NCI-H187 (cell line): ENCODE measurements around the gene LIX1.

Experiments used
- DNase-seq, 2 experiments: peaks; one replicate each; lab custom pipeline; 2025; lab: John Stamatoyannopoulos, UW

LIX1 gene

GRCh38 chr5:97074859-97075489, 67.4 kb downstream of the LIX1 start:
- no peak for DNase-seq

- DNase-seq = no peak
These were observed 69.0 kb downstream of the LIX1 start for GRCh38 chr5:97073420-97073819.

GRCh38 chr5:97072696-97073095, 69.7 kb downstream of the LIX1 start:
- no peak for DNase-seq

- no peak for DNase-seq
These were observed 70.4 kb downstream of the LIX1 start for GRCh38 chr5:97071993-97072392.

- no peak for DNase-seq
These were observed 71.3 kb downstream of the LIX1 start for GRCh38 chr5:97071101-97071500.

GRCh38 chr5:97070234-97070633, 72.2 kb downstream of the LIX1 start:
- no peak for DNase-seq

- no peak for DNase-seq
These were observed 75.0 kb downstream of the LIX1 start for GRCh38 chr5:97067296-97067850.

- no peak for DNase-seq
These were observed 76.9 kb downstream of the LIX1 start for GRCh38 chr5:97065475-97065874.

- DNase-seq = no peak
These were observed 79.2 kb downstream of the LIX1 start for GRCh38 chr5:97063251-97063650.

- peak in 1 of 2 experiments; percentile 48 for DNase-seq
These were observed 80.4 kb downstream of the LIX1 start for GRCh38 chr5:97062046-97062445.

GRCh38 chr5:97056263-97056662, 86.1 kb downstream of the LIX1 start:
- no peak for DNase-seq

GRCh38 chr5:97049175-97049574, 93.2 kb downstream of the LIX1 start:
- no peak for DNase-seq

GRCh38 chr5:97047076-97047475, 95.3 kb downstream of the LIX1 start:
- no peak for DNase-seq

- no peak for DNase-seq
These were observed 96.0 kb downstream of the LIX1 start for GRCh38 chr5:97046270-97046982.

GRCh38 chr5:97044052-97044451, 98.4 kb downstream of the LIX1 start:
- no peak for DNase-seq

GRCh38 chr5:97043511-97043910, 98.9 kb downstream of the LIX1 start:
- no peak for DNase-seq

- no peak for DNase-seq
These were observed 99.4 kb downstream of the LIX1 start for GRCh38 chr5:97042996-97043395.
